H9 (cell line): ENCODE data around the gene MAPK6. TPM values are rescaled to one million over a fixed set of nuclear protein-coding genes. Genes with fewer than 3 reads are reported as not detected.

Source experiments
- DNase-seq: peaks from one replicate; pipeline ENCODE4 v3.0.0-alpha.2; 2017
- H2AFZ ChIP-seq: one replicate; pipeline ENCODE4 v1.6.1; 2013; ENCODE audit warnings: mild to moderate bottlenecking, low read length, control low read depth, moderate library complexity
- H2AK5ac ChIP-seq: 2 replicates; pipeline ENCODE4 v1.6.1; 2013; ENCODE audit warnings: low read length, control low read depth, mixed read lengths; ENCODE audit not compliant: insufficient read length
- H2BK120ac ChIP-seq: one replicate; pipeline ENCODE4 v1.6.1; 2013; ENCODE audit warnings: low read depth, mild to moderate bottlenecking, low read length, control low read depth, inconsistent platforms; ENCODE audit not compliant: poor library complexity, severe bottlenecking
- H2BK12ac ChIP-seq: 2 replicates; pipeline ENCODE4 v1.6.1; 2013; ENCODE audit warnings: low read length, control low read depth, mixed read lengths, low read depth; ENCODE audit not compliant: insufficient read length
- H2BK15ac ChIP-seq: 2 replicates; pipeline ENCODE4 v1.6.1; 2013; ENCODE audit warnings: low read depth, low read length, control low read depth
- H2BK20ac ChIP-seq: one replicate; pipeline ENCODE4 v1.6.1; 2013; ENCODE audit warnings: low read depth, mild to moderate bottlenecking, low read length, control low read depth, inconsistent platforms; ENCODE audit not compliant: poor library complexity, severe bottlenecking
- H2BK5ac ChIP-seq: 2 replicates; pipeline ENCODE4 v1.6.1; 2013; ENCODE audit warnings: low read length, control low read depth, mixed read lengths; ENCODE audit not compliant: insufficient read length
- H3K14ac ChIP-seq: 2 replicates; pipeline ENCODE4 v1.6.1; 2013; ENCODE audit warnings: low read length, control low read depth; ENCODE audit not compliant: insufficient read depth
- H3K18ac ChIP-seq: 2 replicates; pipeline ENCODE4 v1.6.1; 2013; ENCODE audit warnings: low read depth, mild to moderate bottlenecking, mixed read lengths, low read length, control low read depth; ENCODE audit not compliant: insufficient read length
- H3K23ac ChIP-seq: 2 replicates; pipeline ENCODE4 v1.6.1; 2013; ENCODE audit warnings: low read length, control low read depth, mixed read lengths, low read depth; ENCODE audit not compliant: insufficient read length
- H3K23me2 ChIP-seq: 2 replicates; pipeline ENCODE4 v1.6.1; 2013; ENCODE audit warnings: low read depth, mild to moderate bottlenecking, mixed read lengths, low read length, control low read depth; ENCODE audit not compliant: insufficient read length, poor library complexity, severe bottlenecking
- H3K27ac ChIP-seq: 2 replicates; pipeline ENCODE4 v1.5.1; 2013; ENCODE audit warnings: low read length, control low read depth, mixed read lengths, low read depth; ENCODE audit not compliant: insufficient read length
- H3K27me3 ChIP-seq: 2 replicates; pipeline ENCODE4 v1.6.1; 2013; ENCODE audit warnings: low read length, control low read depth, inconsistent platforms; ENCODE audit not compliant: insufficient read depth
- H3K4ac ChIP-seq: 2 replicates; pipeline ENCODE4 v1.6.1; 2013; ENCODE audit warnings: low read depth, mild to moderate bottlenecking, control low read depth, inconsistent platforms, low read length, moderate library complexity
- H3K4me1 ChIP-seq: 2 replicates; pipeline ENCODE4 v1.6.1; 2013; ENCODE audit warnings: low read length, control low read depth, inconsistent platforms; ENCODE audit not compliant: insufficient read depth
- H3K4me2 ChIP-seq: 2 replicates; pipeline ENCODE4 v1.6.1; 2013; ENCODE audit warnings: low read length, control low read depth, mixed read lengths; ENCODE audit not compliant: insufficient read length, insufficient read depth
- H3K56ac ChIP-seq: 2 replicates; pipeline ENCODE4 v1.6.1; 2013; ENCODE audit warnings: low read depth, mild to moderate bottlenecking, mixed read lengths, low read length, control low read depth; ENCODE audit not compliant: insufficient read length
- H3K79me1 ChIP-seq: 2 replicates; pipeline ENCODE4 v1.6.1; 2013; ENCODE audit warnings: low read depth, mild to moderate bottlenecking, moderate library complexity, low read length, control low read depth, inconsistent platforms; ENCODE audit not compliant: insufficient read depth, poor library complexity, severe bottlenecking
- H3K79me2 ChIP-seq: 2 replicates; pipeline ENCODE4 v1.6.1; 2013; ENCODE audit warnings: low read length, control low read depth, inconsistent platforms; ENCODE audit not compliant: insufficient read depth
- H3K9ac ChIP-seq: 2 replicates; pipeline ENCODE4 v1.6.1; 2013; ENCODE audit warnings: low read length, control low read depth, mixed read lengths; ENCODE audit not compliant: insufficient read length; ENCODE audit errors: extremely low read depth
- H3K9me3 ChIP-seq: one replicate; pipeline ENCODE4 v1.6.1; 2013; ENCODE audit warnings: low read depth, low read length, inconsistent platforms; ENCODE audit not compliant: control insufficient read depth
- H3T11ph ChIP-seq: one replicate; pipeline ENCODE4 v1.6.1; 2013; ENCODE audit warnings: mild to moderate bottlenecking, low read length, control low read depth, inconsistent platforms
- H4K20me1 ChIP-seq: one replicate; pipeline ENCODE4 v1.6.1; 2013; ENCODE audit not compliant: control insufficient read depth, insufficient read length, insufficient read depth
- H4K5ac ChIP-seq: 2 replicates; pipeline ENCODE4 v1.6.1; 2013; ENCODE audit warnings: low read depth, mild to moderate bottlenecking, mixed read lengths, low read length, control low read depth; ENCODE audit not compliant: insufficient read length
- H4K8ac ChIP-seq: replicated peaks from 2 replicates; pipeline ENCODE4 v1.6.1; 2013; ENCODE audit warnings: low read length, control low read depth, mixed read lengths, low read depth; ENCODE audit not compliant: insufficient read length
- H4K91ac ChIP-seq: 2 replicates; pipeline ENCODE4 v1.6.1; 2013; ENCODE audit warnings: low read depth, mild to moderate bottlenecking, moderate library complexity, mixed read lengths, low read length, control low read depth; ENCODE audit not compliant: insufficient read length
- H3K27ac Mint-ChIP-seq, 3 experiments: 2 replicates in 2 of 3; 3 replicates in 1 of 3; pipeline ENCODE4 v1.8.0; 2020 to 2021; ENCODE audit warnings: mixed read lengths in 3 of 3, mild to moderate bottlenecking in 1 of 3, moderate library complexity in 1 of 3
- H3K27me3 Mint-ChIP-seq: 2 replicates; pipeline ENCODE4 v1.8.0; 2021; ENCODE audit warnings: low read depth, mild to moderate bottlenecking, moderate library complexity, mixed read lengths
- H3K36me3 Mint-ChIP-seq, 3 experiments: 2 replicates in 2 of 3; 3 replicates in 1 of 3; pipeline ENCODE4 v1.8.0; 2020 to 2021; ENCODE audit warnings: low read depth in 3 of 3, mixed read lengths in 3 of 3; ENCODE audit not compliant: insufficient read depth in 1 of 3
- H3K4me1 Mint-ChIP-seq, 2 experiments: 2 replicates each; pipeline ENCODE4 v1.8.0; 2020; ENCODE audit warnings: mixed read lengths in 2 of 2
- H3K4me3 Mint-ChIP-seq, 2 experiments: 2 replicates in 1 of 2; 3 replicates in 1 of 2; pipeline ENCODE4 v1.8.0; 2020 to 2021; ENCODE audit warnings: mild to moderate bottlenecking in 2 of 2, mixed read lengths in 2 of 2, moderate library complexity in 1 of 2
- H3K9me3 Mint-ChIP-seq, 2 experiments: 2 replicates in 1 of 2; 3 replicates in 1 of 2; pipeline ENCODE4 v1.8.0; 2020; ENCODE audit warnings: mild to moderate bottlenecking in 2 of 2, mixed read lengths in 2 of 2, moderate library complexity in 1 of 2
- WGBS: extraction: QIAGEN DNeasy Blood & Tissue Kit; methylation state at CpG from one replicate; pipeline ENCODE4 v1.1.7; 2013; ENCODE audit warnings: missing lambda C conversion rate, low lambda C conversion rate, mixed read lengths; ENCODE audit not compliant: insufficient read length; ENCODE audit errors: extremely low coverage; 5-methylcytosine and 5-hydroxymethylcytosine counted together
- total RNA-seq: library from RNA; stranded (reverse); gene quantifications from 2 replicates; pipeline ENCODE4 v1.2.1, GENCODE V29; 2021
- TF ChIP-seq, protein P1 (sequence below): fragments of 200-600 bp; sonication (generic); conservative IDR thresholded peaks from 3 replicates; pipeline ENCODE4 v1.8.0; 2021; ENCODE audit warnings: antibody characterized with exemption, mild to moderate bottlenecking

MAPK6 gene
- total RNA-seq, 1 experiment from 2014 or later = 88.6 TPM

GRCh38 chr15:52071570-52071969, 52.6 kb downstream of the MAPK6 start:
- peaks cover 0 to 1% (median 0%) of the 10 kb centered on the region in 3 experiments; a peak in 1 of 7 replicates for H3K36me3 Mint-ChIP-seq
- Histone ChIP-seq H3K27ac (no peak overlapping the region), H4K5ac (no peak overlapping the region), H3T11ph (no peak overlapping the region), H2BK20ac (no peak overlapping the region), H2AK5ac (no peak overlapping the region), H3K9ac (no peak overlapping the region), H3K14ac (no peak overlapping the region), H3K79me2 (no peaks in the 10 kb centered on the region), H3K4ac (no peak overlapping the region), H3K18ac (no peak overlapping the region), H3K56ac (no peak overlapping the region), H3K23me2 (no peaks in the 10 kb centered on the region), H3K9me3 (no peaks in the 10 kb centered on the region), H2BK15ac (no peak overlapping the region), H3K23ac (no peak overlapping the region), H3K27me3 (no peaks in the 10 kb centered on the region), H3K4me1 (no peaks in the 10 kb centered on the region), H2BK5ac (no peak overlapping the region), H3K79me1 (no peaks in the 10 kb centered on the region), H2BK120ac (no peak overlapping the region), H2BK12ac (no peak overlapping the region), H3K4me2 (no peak overlapping the region), H4K91ac (no peak overlapping the region), H2AFZ (no peak overlapping the region), H4K20me1 (no peaks in the 10 kb centered on the region), H4K8ac (no peak overlapping the region)
- WGBS = no CpG with 5 or more reads among the region's 10 CpGs
- H3K4me3 Mint-ChIP-seq = no peak overlapping the region
- H3K27me3 Mint-ChIP-seq = no peaks in the 10 kb centered on the region
- TF ChIP-seq, protein P1, sequence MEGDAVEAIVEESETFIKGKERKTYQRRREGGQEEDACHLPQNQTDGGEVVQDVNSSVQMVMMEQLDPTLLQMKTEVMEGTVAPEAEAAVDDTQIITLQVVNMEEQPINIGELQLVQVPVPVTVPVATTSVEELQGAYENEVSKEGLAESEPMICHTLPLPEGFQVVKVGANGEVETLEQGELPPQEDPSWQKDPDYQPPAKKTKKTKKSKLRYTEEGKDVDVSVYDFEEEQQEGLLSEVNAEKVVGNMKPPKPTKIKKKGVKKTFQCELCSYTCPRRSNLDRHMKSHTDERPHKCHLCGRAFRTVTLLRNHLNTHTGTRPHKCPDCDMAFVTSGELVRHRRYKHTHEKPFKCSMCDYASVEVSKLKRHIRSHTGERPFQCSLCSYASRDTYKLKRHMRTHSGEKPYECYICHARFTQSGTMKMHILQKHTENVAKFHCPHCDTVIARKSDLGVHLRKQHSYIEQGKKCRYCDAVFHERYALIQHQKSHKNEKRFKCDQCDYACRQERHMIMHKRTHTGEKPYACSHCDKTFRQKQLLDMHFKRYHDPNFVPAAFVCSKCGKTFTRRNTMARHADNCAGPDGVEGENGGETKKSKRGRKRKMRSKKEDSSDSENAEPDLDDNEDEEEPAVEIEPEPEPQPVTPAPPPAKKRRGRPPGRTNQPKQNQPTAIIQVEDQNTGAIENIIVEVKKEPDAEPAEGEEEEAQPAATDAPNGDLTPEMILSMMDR = no peak
- H3K4me1 Mint-ChIP-seq = peaks cover 14 to 22% of the 10 kb centered on the region in 2 experiments
- no peak overlapping the region for H3K27ac Mint-ChIP-seq
- no peak for DNase-seq
- H3K9me3 Mint-ChIP-seq = no peaks in the 10 kb centered on the region; a peak in 1 of 5 replicates
